Endothelial cell of umbilical vein (primary cell): ENCODE results near the gene SSBP3. TPM values are rescaled to one million over a fixed set of nuclear protein-coding genes. Genes with fewer than 3 reads are reported as not detected.

ENCODE experiments used
- BruUV-seq: library from RNA; stranded (reverse); fragments of 400-500 nt; replicated peaks from 2 replicates; lab custom pipeline; 2021; lab: Mats Ljungman, UMichigan
- CTCF ChIA-PET: fragments of 300-600, 350-600 bp; sonication (Branson Sonifier 250); formaldehyde crosslinking; loops from one replicate; lab custom pipeline; 2021; ENCODE audit warnings: antibody characterized with exemption, inconsistent platforms; lab: Charles Lee
- POLR2A ChIA-PET: fragments of 300-600, 350-600 bp; sonication (Branson Sonifier 250); formaldehyde crosslinking; loops from one replicate; lab custom pipeline; 2021; ENCODE audit warnings: antibody characterized with exemption, inconsistent platforms; lab: Charles Lee
- DNase-seq: peaks from one replicate; pipeline ENCODE4 v3.0.0-alpha.2; 2011; ENCODE audit warnings: low read depth, low spot score
- FAIRE-seq: peaks from 2 replicates; lab custom pipeline; 2011; peaks lifted over from hg19 to GRCh38; lab: Jason Lieb, UNC
- H2AFZ ChIP-seq: 2 replicates; pipeline ENCODE4 v1.6.0; 2012; ENCODE audit warnings: low read depth, low read length, control low read depth, inconsistent platforms
- H3K27ac ChIP-seq: 2 replicates; pipeline ENCODE4 v1.5.1; 2011; ENCODE audit warnings: low read depth, mild to moderate bottlenecking, control low read depth, low read length, moderate library complexity; ENCODE audit not compliant: insufficient read depth
- H3K27me3 ChIP-seq, 2 experiments: 2 replicates each; pipeline versions ENCODE4 v1.6.0 to v1.6.1; 2011; ENCODE audit warnings: low read length in 2 of 2, mixed read lengths in 1 of 2; ENCODE audit not compliant: control insufficient read depth in 2 of 2, insufficient read depth in 2 of 2
- H3K36me3 ChIP-seq, 2 experiments: 2 replicates in 1 of 2; 3 replicates in 1 of 2; pipeline ENCODE4 v1.5.1; 2011; ENCODE audit warnings: low read length in 2 of 2, mild to moderate bottlenecking in 1 of 2, moderate library complexity in 1 of 2; ENCODE audit not compliant: control insufficient read depth in 2 of 2, insufficient read depth in 2 of 2; ENCODE audit errors: extremely low read depth in 1 of 2
- H3K4me1 ChIP-seq: 3 replicates; pipeline ENCODE4 v1.5.1; 2011; ENCODE audit warnings: mild to moderate bottlenecking, low read length; ENCODE audit not compliant: control insufficient read depth, insufficient read depth; ENCODE audit errors: extremely low read depth
- H3K4me2 ChIP-seq: 2 replicates; pipeline ENCODE4 v1.6.1; 2011; ENCODE audit warnings: low read length, control low read depth, mixed read lengths; ENCODE audit not compliant: insufficient read depth
- H3K4me3 ChIP-seq, 3 experiments: fragments of 200-600 bp in 1 of 3; sonication (generic), shearing (Covaris generic) in 1 of 3; replicated peaks in 1 of 3; 2 replicates each; pipeline ENCODE4 v1.5.1; 2011 to 2016; ENCODE audit warnings: control low read depth in 3 of 3, low read length in 3 of 3, mild to moderate bottlenecking in 2 of 3, inconsistent platforms in 1 of 3, low read depth in 1 of 3, moderate library complexity in 1 of 3; ENCODE audit not compliant: insufficient read depth in 1 of 3
- H3K79me2 ChIP-seq: 2 replicates; pipeline ENCODE4 v1.6.0; 2012; ENCODE audit warnings: low read length, inconsistent platforms; ENCODE audit not compliant: control insufficient read depth, insufficient read depth
- H3K9ac ChIP-seq: replicated peaks from 2 replicates; pipeline ENCODE3; 2011; ENCODE audit warnings: low read length, control low read depth; ENCODE audit not compliant: insufficient read depth; ENCODE audit errors: extremely low read depth
- H3K9me1 ChIP-seq: replicated peaks from 3 replicates; pipeline ENCODE4 v1.6.0; 2011; ENCODE audit warnings: mild to moderate bottlenecking, low read length; ENCODE audit not compliant: control insufficient read depth, insufficient read depth; ENCODE audit errors: extremely low read depth
- H3K9me3 ChIP-seq: replicated peaks from 2 replicates; pipeline ENCODE4 v1.5.1; 2012; ENCODE audit warnings: low read length, inconsistent platforms; ENCODE audit not compliant: control insufficient read depth, insufficient read depth
- H4K20me1 ChIP-seq: replicated peaks from 2 replicates; pipeline ENCODE3; 2011; ENCODE audit warnings: mild to moderate bottlenecking, low read length; ENCODE audit not compliant: control insufficient read depth, insufficient read depth; ENCODE audit errors: extremely low read depth
- EZH2 ChIP-seq: IDR thresholded peaks from 2 replicates; pipeline ENCODE4 v1.6.1; 2012; ENCODE audit warnings: borderline replicate concordance, low read depth, mild to moderate bottlenecking, moderate library complexity, low read length, inconsistent platforms; ENCODE audit not compliant: severe bottlenecking
- FOS ChIP-seq: IDR thresholded peaks from 2 replicates; pipeline ENCODE4 v1.6.1; 2011; ENCODE audit warnings: mild to moderate bottlenecking, low read length, moderate library complexity, borderline replicate concordance; ENCODE audit not compliant: insufficient read depth
- GATA2 ChIP-seq: IDR thresholded peaks from 2 replicates; pipeline ENCODE4 v1.7.0; 2011; ENCODE audit warnings: low read depth, mild to moderate bottlenecking, moderate library complexity, mixed read lengths, low read length; ENCODE audit not compliant: insufficient read length, insufficient read depth
- JUN ChIP-seq: IDR thresholded peaks from 2 replicates; pipeline ENCODE4 v1.6.1; 2011; ENCODE audit warnings: borderline replicate concordance, low read depth; ENCODE audit not compliant: insufficient read length, insufficient read depth
- MYC ChIP-seq: IDR thresholded peaks from one replicate; pipeline ENCODE4 v1.6.1; 2011; ENCODE audit warnings: mild to moderate bottlenecking, low read depth, low read length
- POLR2A ChIP-seq: IDR thresholded peaks from 2 replicates; pipeline ENCODE4 v1.6.1; 2012; ENCODE audit warnings: low read depth, mild to moderate bottlenecking, control low read depth, low read length
- POLR2AphosphoS5 ChIP-seq: IDR thresholded peaks from 2 replicates; pipeline ENCODE4 v1.6.1; 2012; ENCODE audit warnings: low read depth, mild to moderate bottlenecking, control low read depth, low read length, moderate library complexity; ENCODE audit not compliant: insufficient read depth
- dilution Hi-C: fragments of 300-500 bp; cut with MboI; formaldehyde crosslinking; loops from one replicate; pipeline ENCODE4 v1.15.0; 2019; ENCODE audit warnings: low sequenced_read_pairs; ENCODE audit not compliant: extremely low pct_ligation_motif_present
- intact Hi-C: fragments of 100-400 bp; cut with micrococcal nuclease; formaldehyde crosslinking; loops from one replicate; pipeline ENCODE4 v1.10.0; 2022
- polyA plus RNA-seq, 4 experiments: library from polyadenylated mRNA; depleted of rRNA in 3 of 4; stranded (reverse) in 3 of 4; unstranded in 1 of 4; fragments of >200 nt; gene quantifications; 2 replicates each; pipeline versions ENCODE4 v1.2.1 to v1.2.3, GENCODE V29; 2011 to 2012; ENCODE audit warnings: missing spikeins in 1 of 4
- total RNA-seq: library from RNA; stranded (reverse); gene quantifications from 2 replicates; pipeline ENCODE4 v1.2.3, GENCODE V29; 2021
- TF ChIP-seq, protein P1 (sequence below): IDR thresholded peaks from 2 replicates; pipeline ENCODE4 v1.6.1; 2011; ENCODE audit not compliant: insufficient read depth, insufficient read length
- TF ChIP-seq, protein P2 (sequence below), 2 donors: IDR thresholded peaks; 1 replicate in 1 of 2; 2 replicates in 1 of 2; pipeline ENCODE4 v1.5.1; 2011; ENCODE audit warnings: low read length in 2 of 2, mild to moderate bottlenecking in 2 of 2, moderate library complexity in 2 of 2, control low read depth in 1 of 2, inconsistent platforms in 1 of 2, low read depth in 1 of 2; ENCODE audit not compliant: insufficient read depth in 1 of 2; ENCODE audit errors: extremely low read depth in 1 of 2

The SSBP3 gene
- total and polyA plus RNA-seq, 2 donors (not counting 3 experiments of a cell fraction or from before 2014, with no cell fraction given), result 44.9 to 59.4 TPM

DNA sequence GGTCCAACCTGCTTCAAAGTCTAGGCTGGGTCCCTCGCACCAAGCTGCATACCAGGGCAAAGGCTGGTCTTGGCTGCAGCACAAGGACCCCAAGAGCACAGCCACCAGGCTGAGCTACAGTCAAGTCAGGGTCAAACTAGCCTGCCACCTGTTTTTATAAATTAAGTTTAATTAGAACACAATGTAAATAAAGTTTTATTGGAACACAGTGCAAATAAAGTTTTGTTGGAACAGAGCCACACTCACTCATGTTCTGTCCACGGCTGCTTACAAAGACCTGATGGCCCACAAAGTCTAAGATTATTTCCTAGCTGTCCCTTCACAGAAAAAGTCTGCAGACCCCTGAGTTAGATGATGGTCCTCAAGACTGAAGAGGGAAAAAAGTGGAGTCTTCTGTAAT is 140.0 kb downstream of the SSBP3 start:
- intact Hi-C loops (no loop called here), dilution Hi-C loops (no loop called here)
- BruUV-seq, result no TSS peak
- DNase-seq, result no peak
- H3K4me3 ChIP-seq, result no peak overlapping the region
- no peak for FAIRE-seq
- H3K27ac ChIP-seq, result no peak overlapping the region
- no peaks in the 10 kb centered on the region for H3K27me3 ChIP-seq
- H2AFZ ChIP-seq, result no peak overlapping the region
- H4K20me1 ChIP-seq, result no peaks in the 10 kb centered on the region
- no peaks in the 10 kb centered on the region for H3K9me3 ChIP-seq
- H3K36me3 ChIP-seq, result no peaks in the 10 kb centered on the region
- peaks cover 2% of the 10 kb centered on the region for H3K9me1 ChIP-seq
- CTCF ChIA-PET, result interaction anchor here (2.4 kb wide), 1 partner anchor 9 kb away, joined by 6 read pairs; no protein-coding TSS in a partner anchor
- H3K4me2 ChIP-seq, result no peak overlapping the region
- POLR2A ChIA-PET, result no interaction called here
- H3K9ac ChIP-seq, result no peak overlapping the region
- TF ChIP-seq JUN (no peak), EZH2 (no peak), FOS (no peak), GATA2 (no peak), POLR2A (no peak), POLR2AphosphoS5 (no peak), MYC (no peak)
- TF ChIP-seq, protein P1, sequence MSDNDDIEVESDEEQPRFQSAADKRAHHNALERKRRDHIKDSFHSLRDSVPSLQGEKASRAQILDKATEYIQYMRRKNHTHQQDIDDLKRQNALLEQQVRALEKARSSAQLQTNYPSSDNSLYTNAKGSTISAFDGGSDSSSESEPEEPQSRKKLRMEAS, result no peak
- TF ChIP-seq, protein P2, sequence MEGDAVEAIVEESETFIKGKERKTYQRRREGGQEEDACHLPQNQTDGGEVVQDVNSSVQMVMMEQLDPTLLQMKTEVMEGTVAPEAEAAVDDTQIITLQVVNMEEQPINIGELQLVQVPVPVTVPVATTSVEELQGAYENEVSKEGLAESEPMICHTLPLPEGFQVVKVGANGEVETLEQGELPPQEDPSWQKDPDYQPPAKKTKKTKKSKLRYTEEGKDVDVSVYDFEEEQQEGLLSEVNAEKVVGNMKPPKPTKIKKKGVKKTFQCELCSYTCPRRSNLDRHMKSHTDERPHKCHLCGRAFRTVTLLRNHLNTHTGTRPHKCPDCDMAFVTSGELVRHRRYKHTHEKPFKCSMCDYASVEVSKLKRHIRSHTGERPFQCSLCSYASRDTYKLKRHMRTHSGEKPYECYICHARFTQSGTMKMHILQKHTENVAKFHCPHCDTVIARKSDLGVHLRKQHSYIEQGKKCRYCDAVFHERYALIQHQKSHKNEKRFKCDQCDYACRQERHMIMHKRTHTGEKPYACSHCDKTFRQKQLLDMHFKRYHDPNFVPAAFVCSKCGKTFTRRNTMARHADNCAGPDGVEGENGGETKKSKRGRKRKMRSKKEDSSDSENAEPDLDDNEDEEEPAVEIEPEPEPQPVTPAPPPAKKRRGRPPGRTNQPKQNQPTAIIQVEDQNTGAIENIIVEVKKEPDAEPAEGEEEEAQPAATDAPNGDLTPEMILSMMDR (IDR thresholded peaks at IDR 0.05; ENCODE audit: extremely low read depth in 1 of 2, insufficient read depth in 1 of 2, low read depth in 1 of 2, low read length in 2 of 2), result no peak
- H3K79me2 ChIP-seq, result no peaks in the 10 kb centered on the region
- H3K4me1 ChIP-seq, result peaks cover 7% of the 10 kb centered on the region
